Endodermal cell (in vitro differentiated cells): ENCODE data around the gene EFNB2. TPM values are rescaled to one million over a fixed set of nuclear protein-coding genes. Genes with fewer than 3 reads are reported as not detected.
A peak's percentile ranks its signal among the peaks of the same experiment; 100 is the strongest.

Experiments
- DNase-seq: peaks from one replicate; pipeline ENCODE4 v3.0.0-alpha.2; 2017
- H3K27ac ChIP-seq: 2 replicates; pipeline ENCODE4 v1.5.1; 2013; ENCODE audit warnings: mild to moderate bottlenecking, low read depth, low read length, moderate library complexity
- H3K27me3 ChIP-seq: 2 replicates; pipeline ENCODE4 v1.6.1; 2013; ENCODE audit warnings: mild to moderate bottlenecking, low read length, moderate library complexity; ENCODE audit not compliant: insufficient read depth, control insufficient read depth, poor library complexity, severe bottlenecking
- H3K36me3 ChIP-seq: 2 replicates; pipeline ENCODE4 v1.7.0; 2013; ENCODE audit warnings: mild to moderate bottlenecking, low read length, moderate library complexity; ENCODE audit not compliant: control insufficient read depth, insufficient read depth
- H3K4me1 ChIP-seq: one replicate; pipeline ENCODE4 v1.7.0; 2013; ENCODE audit warnings: low read length; ENCODE audit not compliant: control insufficient read depth, insufficient read depth
- H3K4me3 ChIP-seq: 2 replicates; pipeline ENCODE4 v1.5.1; 2013; ENCODE audit warnings: mild to moderate bottlenecking, low read length, moderate library complexity
- H3K9ac ChIP-seq: 2 replicates; pipeline ENCODE4 v1.6.1; 2013; ENCODE audit warnings: mild to moderate bottlenecking, low read length, moderate library complexity; ENCODE audit not compliant: poor library complexity, severe bottlenecking; ENCODE audit errors: extremely low read depth
- H3K9me3 ChIP-seq: 2 replicates; pipeline ENCODE4 v1.6.1; 2013; ENCODE audit warnings: mild to moderate bottlenecking, low read length, moderate library complexity; ENCODE audit not compliant: control insufficient read depth
- H3K27ac Mint-ChIP-seq: 2 replicates; pipeline ENCODE4 v1.8.0; 2020; ENCODE audit warnings: mixed read lengths
- H3K27me3 Mint-ChIP-seq: 2 replicates; pipeline ENCODE4 v1.8.0; 2021; ENCODE audit warnings: mild to moderate bottlenecking, mixed read lengths; ENCODE audit not compliant: insufficient read depth
- H3K36me3 Mint-ChIP-seq: 2 replicates; pipeline ENCODE4 v1.8.0; 2020; ENCODE audit warnings: low read depth, mixed read lengths
- H3K4me1 Mint-ChIP-seq: 2 replicates; pipeline ENCODE4 v1.8.0; 2020; ENCODE audit warnings: mixed read lengths
- H3K4me3 Mint-ChIP-seq: 2 replicates; pipeline ENCODE4 v1.8.0; 2020; ENCODE audit warnings: mild to moderate bottlenecking, moderate library complexity, mixed read lengths
- H3K9me3 Mint-ChIP-seq: 2 replicates; pipeline ENCODE4 v1.8.0; 2020; ENCODE audit warnings: mild to moderate bottlenecking, mixed read lengths
- WGBS, 2 experiments: methylation state at CpG; one replicate each; pipeline versions ENCODE4 v1.1.5 to v1.1.7; 2013; ENCODE audit warnings: missing lambda C conversion rate in 2 of 2, mixed read lengths in 1 of 2; ENCODE audit not compliant: insufficient coverage in 1 of 2, insufficient read length in 1 of 2; 5-methylcytosine and 5-hydroxymethylcytosine counted together
- total RNA-seq, 2 donors: library from RNA; stranded (reverse); fragmentation: NEBNext Ultra II Directional in 1 of 2; extraction: Animal tissue kit (Norgen Biotek cat#: 25700) in 1 of 2; gene quantifications; 2 replicates in 1 of 2; 3 replicates in 1 of 2; pipeline ENCODE4 v1.2.1, GENCODE V29; 2021
- TF ChIP-seq, protein P1 (sequence below): fragments of 200-600 bp; sonication (generic); conservative IDR thresholded peaks from 2 replicates; pipeline ENCODE4 v1.5.0; 2021; ENCODE audit warnings: antibody characterized with exemption, mild to moderate bottlenecking

EFNB2 gene
- total RNA-seq, 2 donors from 2014 or later: 0.84 to 3.1 TPM

DNA sequence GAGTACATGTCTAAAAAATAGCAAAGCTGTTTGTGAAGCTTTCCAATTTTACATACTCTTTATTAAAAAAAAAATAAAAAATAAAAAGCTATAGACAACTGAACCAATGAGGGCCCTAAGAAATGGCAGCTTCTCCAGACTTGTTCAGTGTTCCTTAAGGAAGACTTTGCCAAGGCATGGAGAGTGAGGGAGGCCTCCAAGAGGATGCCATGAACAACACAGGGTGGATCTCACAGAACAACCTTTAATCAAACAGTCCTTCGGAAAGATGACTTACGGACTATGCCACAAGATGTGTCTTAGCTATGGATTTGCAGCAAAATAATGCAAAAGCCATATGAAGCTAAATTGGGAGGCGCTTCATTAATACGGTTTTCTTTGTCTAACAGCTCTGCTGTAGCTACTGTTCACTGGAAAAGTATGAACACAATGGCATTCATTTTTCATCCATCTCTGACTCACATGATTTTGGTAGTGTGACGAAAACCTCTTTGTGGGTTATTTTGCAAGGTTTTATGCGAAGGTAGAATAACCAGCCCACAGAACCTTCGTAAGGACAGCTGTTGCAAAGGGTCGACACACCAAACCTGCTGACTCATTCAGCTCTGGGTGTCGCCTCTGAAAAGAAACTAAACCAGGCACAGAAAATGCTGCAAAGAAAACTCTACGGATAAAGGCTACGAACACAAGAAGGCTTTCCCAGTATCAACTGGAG, 27.7 kb downstream of the EFNB2 start:
- H3K4me3 ChIP-seq: no peak overlapping the region
- H3K36me3 Mint-ChIP-seq: no peaks in the 10 kb centered on the region
- no peak overlapping the region for H3K9ac ChIP-seq

DNA sequence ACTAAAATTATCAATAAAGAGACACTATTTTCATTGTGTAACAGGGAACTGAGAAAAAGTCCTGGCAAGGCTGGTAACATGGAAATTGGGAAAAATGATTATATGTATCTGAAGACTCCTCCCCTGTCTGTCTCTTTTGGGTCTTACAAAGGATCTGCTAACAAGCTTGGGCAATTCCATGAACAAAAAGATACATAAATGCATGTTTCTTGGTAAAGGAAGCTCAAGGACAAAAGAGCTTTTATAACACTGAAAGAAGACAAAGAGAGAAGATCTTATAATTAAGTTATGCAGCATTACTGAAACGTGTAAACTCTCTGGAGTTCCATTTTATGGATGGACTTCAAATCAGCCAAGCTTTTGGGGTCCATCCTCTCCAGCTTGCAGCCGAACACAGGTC, 29.2 kb downstream of the EFNB2 start:
- no peaks in the 10 kb centered on the region for H3K4me1 ChIP-seq

More for the DNA sequence above, 27.7 kb downstream of the EFNB2 start:
- Mint-ChIP-seq H3K27ac (peak overlapping the region; percentile 90), H3K4me3 (no peak overlapping the region), H3K9me3 (no peaks in the 10 kb centered on the region), H3K4me1 (peaks cover 11% of the 10 kb centered on the region), H3K27me3 (no peaks in the 10 kb centered on the region)
- H3K4me1 ChIP-seq: no peaks in the 10 kb centered on the region
- DNase-seq: no peak
- H3K27ac ChIP-seq: peak overlapping the region; percentile 51
- TF ChIP-seq, protein P1, sequence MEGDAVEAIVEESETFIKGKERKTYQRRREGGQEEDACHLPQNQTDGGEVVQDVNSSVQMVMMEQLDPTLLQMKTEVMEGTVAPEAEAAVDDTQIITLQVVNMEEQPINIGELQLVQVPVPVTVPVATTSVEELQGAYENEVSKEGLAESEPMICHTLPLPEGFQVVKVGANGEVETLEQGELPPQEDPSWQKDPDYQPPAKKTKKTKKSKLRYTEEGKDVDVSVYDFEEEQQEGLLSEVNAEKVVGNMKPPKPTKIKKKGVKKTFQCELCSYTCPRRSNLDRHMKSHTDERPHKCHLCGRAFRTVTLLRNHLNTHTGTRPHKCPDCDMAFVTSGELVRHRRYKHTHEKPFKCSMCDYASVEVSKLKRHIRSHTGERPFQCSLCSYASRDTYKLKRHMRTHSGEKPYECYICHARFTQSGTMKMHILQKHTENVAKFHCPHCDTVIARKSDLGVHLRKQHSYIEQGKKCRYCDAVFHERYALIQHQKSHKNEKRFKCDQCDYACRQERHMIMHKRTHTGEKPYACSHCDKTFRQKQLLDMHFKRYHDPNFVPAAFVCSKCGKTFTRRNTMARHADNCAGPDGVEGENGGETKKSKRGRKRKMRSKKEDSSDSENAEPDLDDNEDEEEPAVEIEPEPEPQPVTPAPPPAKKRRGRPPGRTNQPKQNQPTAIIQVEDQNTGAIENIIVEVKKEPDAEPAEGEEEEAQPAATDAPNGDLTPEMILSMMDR: no peak
- no peaks in the 10 kb centered on the region for H3K27me3 ChIP-seq
- H3K36me3 ChIP-seq: peaks cover 4% of the 10 kb centered on the region
- WGBS, 2 experiments: 86 to 87% methylated on average over 7 to 11 of the region's 11 CpGs
- H3K9me3 ChIP-seq: no peaks in the 10 kb centered on the region

DNA sequence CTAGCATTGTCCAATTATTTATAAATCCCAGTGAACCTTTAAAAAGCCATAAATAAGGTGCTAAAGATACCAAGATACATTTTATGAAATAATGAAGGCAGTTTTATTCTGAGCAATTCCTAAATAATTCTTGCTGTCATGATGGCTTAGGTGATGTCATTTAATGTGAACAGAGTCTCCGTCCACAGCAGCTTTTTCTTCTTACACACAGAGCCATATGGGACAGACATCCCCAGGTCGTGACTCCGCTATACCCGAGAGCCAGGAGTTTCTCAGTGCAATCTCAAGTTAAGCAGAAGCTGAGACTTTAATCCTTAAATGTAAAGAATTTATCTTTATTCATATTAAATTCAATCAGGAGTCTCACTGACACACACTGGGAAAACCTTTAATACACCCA, 29.7 kb downstream of the EFNB2 start:
- Histone ChIP-seq H3K36me3 (peaks cover 4% of the 10 kb centered on the region), H3K27ac (no peak overlapping the region), H3K9ac (no peak overlapping the region), H3K9me3 (no peaks in the 10 kb centered on the region), H3K27me3 (no peaks in the 10 kb centered on the region), H3K4me3 (no peak overlapping the region), H3K4me1 (no peaks in the 10 kb centered on the region)
- whole genome bisulfite sequencing, 2 experiments: 86 to 100% methylated on average over 1 to 4 of the region's 4 CpGs
- H3K4me1 Mint-ChIP-seq: peaks cover 10% of the 10 kb centered on the region
- no peaks in the 10 kb centered on the region for H3K36me3 Mint-ChIP-seq
- no peaks in the 10 kb centered on the region for H3K9me3 Mint-ChIP-seq
- DNase-seq: no peak
- no peaks in the 10 kb centered on the region for H3K27me3 Mint-ChIP-seq
- no peak overlapping the region for H3K27ac Mint-ChIP-seq
- TF ChIP-seq, protein P1: no peak
- H3K4me3 Mint-ChIP-seq: no peak overlapping the region

More for the DNA sequence above, 29.2 kb downstream of the EFNB2 start:
- no peak overlapping the region for H3K27ac ChIP-seq
- H3K4me3 Mint-ChIP-seq: no peak overlapping the region
- H3K9ac ChIP-seq: no peak overlapping the region
- no peaks in the 10 kb centered on the region for H3K27me3 ChIP-seq
- H3K36me3 ChIP-seq: peaks cover 4% of the 10 kb centered on the region
- 89% methylated on average over 2 of the region's 2 CpGs; no CpG with 5 or more reads in 1 of the 2 experiments for WGBS, 2 experiments
- H3K4me1 Mint-ChIP-seq: peaks cover 9% of the 10 kb centered on the region
- H3K27ac Mint-ChIP-seq: no peak overlapping the region
- H3K27me3 Mint-ChIP-seq: no peaks in the 10 kb centered on the region
- no peaks in the 10 kb centered on the region for H3K9me3 ChIP-seq
- H3K36me3 Mint-ChIP-seq: no peaks in the 10 kb centered on the region
- no peaks in the 10 kb centered on the region for H3K9me3 Mint-ChIP-seq
- no peak for DNase-seq
- TF ChIP-seq, protein P1: no peak
- no peak overlapping the region for H3K4me3 ChIP-seq
